SHP77 (cell line): ENCODE results near the gene QSOX1.

ENCODE experiments used
- DNase-seq, 2 experiments: peaks; one replicate each; lab custom pipeline; 2025; lab: John Stamatoyannopoulos, UW

Gene QSOX1

DNA sequence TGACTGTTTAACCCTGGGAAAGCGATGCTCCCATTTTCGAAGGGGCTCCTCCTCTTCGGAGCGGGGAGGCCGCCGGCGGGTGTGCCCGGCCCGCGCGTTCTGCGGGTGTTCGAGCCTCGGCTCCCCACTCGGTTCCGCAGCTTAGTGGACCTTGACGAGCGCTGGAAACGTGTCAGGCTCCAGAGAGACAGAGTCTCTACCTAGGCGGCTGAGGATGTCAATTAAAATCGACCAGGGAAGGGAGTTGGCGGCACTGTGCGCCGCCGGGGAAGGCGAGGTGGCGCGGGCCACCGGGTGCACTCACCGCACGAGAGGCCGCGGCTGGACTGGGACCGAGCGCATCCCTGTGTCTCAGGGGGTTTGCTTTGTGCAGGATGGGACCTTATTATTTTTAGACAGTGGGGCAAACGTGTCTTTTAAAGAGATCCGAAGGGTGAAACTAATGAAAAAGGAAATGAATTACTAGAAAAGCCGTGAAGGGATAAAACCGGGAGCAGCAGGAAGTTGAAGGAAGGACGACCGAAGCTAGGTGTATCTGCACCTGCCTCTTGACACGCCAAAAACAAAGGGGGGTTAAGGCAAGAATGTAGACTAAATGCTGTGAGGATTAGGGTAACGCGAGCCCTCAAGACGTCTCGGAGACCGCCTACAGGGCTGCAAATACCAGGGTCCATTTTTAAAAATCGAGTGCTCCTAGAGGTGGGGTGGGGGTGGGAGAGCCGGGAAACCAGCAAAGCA, 81.0 kb downstream of the QSOX1 start:
- DNase-seq, result no peak

DNA sequence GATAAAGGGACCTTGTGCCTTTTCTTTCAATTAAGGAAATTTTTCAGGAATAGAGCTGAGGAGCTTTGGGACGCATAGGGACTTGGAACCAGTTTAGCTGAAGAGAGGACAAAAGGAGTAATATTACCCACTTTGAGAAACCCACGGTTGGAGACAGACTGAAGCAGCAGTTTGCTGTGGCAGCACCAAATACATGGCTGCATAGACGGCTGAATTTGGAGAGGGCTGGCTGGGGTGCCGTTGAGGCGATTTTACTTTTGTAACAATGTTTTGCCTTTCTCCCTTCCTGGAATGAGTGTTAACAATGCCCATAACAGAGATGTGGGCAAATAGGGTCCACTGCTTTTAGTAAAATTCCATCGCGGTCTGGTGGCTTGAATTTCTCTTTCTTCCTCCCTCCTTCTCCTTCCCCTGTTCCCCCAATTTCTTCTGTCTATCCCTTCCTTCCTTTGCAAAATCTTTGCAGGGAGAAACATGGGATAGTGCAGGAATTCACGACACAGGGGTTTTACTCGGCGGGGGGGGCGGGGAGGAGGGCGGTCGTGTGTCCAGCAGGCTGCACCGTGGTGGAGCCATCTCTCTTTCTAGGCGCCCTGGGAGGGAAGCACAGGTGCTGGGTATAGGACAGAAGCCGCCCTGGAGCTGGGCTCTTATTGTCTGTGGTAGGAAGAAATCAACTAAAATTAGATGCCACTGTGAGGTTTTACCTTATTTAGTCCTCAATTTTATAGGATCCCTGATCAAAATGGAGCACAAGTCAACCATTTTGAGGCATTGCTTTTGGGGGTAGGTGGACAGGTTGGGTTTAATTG, 82.2 kb downstream of the QSOX1 start:
- DNase-seq, result no peak

DNA sequence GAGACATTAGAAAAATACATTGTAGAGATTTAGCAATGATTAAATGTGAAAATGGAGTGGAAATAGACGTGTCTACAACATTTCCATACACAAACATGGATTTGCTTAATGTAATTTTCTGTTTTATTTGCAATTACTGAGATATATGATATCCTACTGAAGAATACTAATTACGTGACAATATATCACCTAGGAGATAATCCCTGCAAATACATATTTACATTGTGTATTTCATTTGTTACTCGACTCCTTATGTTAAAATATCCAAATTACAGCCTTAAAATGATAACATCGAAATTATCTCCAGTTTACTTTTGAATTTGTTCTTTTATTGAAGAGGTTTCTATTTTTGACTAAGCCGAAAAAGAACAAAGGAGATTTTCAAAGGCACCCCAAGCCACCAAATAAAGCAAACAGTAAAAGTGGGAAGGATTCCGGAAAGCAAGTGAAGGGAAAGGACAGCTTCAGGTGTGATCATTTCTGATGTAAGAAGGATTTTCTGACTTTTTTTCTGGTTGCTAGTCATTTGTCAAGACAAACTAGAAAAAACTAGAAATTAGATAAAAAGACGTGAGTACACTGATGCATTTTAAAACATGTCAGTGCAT, 83.3 kb downstream of the QSOX1 start:
- DNase-seq, result no peak

DNA sequence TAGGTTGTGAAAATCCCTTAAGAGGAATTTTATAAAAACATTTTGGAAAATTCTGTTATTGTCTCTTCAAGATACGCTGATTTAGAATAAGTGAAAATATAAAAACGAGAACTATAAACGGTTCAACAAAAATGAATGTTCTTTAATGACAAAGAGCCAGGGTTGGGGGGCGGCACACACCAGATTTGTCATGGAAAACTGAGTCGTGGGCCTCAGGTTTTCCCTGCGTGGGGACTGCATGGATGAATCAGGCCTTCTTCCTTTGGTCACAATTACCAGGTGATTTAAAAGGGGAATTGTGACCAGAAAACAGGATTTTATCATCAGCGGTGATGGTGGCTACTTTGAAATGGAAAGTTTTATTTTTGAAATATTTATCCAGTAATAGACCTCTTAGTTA, 84.0 kb downstream of the QSOX1 start:
- no peak for DNase-seq

DNA sequence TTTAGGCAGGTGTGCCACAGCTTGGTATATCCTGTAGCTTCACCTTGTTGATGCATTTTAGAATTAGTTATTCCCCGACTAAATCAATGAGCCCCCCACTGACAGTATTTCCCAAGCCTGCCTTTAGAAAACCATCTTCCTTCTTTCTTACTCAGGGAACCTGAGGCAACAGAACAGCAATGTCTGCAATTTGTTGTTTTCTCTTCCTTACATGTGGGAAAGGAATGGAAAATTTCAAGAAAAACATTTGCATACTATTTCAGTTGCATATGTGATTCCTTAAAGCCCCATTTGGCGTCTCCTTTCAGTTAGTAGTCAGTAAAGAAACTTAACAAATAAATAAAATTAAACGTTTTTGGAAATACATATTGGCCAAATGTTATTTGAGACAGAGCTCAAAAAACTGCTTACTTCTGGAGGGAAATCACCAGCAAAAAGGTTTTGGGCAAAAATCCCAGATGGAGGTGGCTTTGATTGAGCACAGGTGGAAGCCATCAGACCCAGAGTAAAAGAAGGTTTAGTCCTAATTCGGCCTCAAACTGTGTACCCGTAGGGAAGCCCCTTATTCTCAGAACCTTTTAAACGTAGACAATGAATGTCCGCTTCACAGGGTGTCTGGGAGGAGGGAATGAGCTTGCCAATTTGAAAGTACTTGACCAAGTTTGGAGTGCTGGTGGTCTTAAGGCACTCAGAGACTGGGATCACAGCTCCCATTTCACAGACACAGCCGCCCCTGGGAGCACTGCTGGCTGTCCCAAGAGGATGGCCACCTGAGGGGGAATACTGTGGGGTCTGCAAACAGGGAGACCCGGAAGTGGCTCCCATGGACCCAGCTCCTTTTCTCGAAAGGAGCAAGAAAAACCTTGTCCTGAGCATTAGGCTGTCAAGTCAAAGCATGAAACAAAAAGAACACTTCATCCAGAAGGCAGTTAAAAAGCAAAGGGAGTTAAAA, 84.8 kb downstream of the QSOX1 start:
- DNase-seq, result no peak

DNA sequence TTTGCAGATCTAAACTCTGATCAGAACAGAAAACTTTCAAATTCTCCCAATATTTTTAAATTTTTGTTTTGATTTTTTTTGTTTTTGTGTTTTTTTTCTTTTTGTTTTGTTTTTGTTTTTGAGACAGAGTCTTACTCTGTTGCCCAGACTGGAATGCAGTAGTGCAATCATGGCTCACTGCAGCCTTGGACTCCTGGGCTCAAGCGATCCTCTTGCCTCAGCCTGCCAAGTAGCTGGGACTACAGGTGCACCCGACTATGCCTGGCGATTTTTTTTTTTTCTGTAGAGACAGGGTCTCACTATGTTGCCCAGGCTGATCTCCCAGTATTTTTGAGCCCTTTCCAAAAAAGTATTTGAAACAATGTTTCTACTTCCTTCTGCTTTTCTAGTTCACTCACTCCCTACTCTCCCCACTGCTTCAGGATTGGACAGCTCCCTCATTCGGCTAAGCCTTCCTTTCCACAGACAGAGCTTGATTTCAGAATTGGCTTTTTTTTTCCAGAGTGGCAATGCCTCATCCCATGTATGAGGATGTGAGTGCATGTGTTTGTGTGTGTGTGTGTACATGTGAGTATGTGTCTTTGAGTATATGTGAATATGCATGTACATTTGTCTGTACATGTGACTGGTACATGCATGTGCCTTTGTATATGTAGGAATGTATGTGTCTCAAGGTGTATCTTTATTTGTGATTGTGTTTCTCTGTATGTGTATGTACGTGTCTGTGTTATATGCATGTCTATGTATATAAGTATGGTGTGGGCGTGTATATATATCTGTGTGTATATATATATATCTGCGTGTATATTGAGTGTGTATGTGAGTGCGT, 87.3 kb downstream of the QSOX1 start:
- DNase-seq, result no peak

DNA sequence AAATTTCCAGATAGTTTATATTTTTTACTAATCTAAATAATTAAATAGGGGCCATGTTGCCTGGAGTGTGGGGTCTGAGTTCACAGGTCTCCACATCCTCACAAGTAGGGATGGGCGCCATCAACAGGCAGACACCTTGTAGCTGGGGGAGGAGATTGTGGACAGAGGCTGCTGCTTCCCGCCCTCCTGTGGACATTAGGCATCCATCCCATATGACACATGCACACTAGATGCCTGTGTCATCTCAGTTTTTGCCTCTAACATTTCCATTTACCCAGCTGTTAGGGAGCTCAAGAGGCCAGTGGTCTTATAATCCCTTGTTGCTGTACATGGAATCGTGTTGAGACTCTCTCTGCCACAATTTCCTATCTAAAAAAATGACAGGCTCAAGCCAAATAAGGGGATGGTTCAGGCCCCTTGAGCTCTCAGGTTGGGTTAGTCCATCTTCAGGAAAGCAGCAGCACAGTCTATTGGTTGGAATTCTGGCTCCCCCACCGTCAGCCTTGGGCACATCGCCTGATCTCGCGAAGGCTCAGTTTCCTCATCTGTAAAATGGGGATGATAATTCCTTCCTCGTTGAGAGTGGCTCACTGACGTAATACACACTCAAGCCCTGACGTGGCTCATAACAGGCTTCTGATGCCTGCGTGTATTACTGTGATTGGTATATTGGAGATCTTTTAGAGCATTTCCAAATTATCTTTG, 89.0 kb downstream of the QSOX1 start:
- peak in 1 of 2 experiments; percentile 13 for DNase-seq

DNA sequence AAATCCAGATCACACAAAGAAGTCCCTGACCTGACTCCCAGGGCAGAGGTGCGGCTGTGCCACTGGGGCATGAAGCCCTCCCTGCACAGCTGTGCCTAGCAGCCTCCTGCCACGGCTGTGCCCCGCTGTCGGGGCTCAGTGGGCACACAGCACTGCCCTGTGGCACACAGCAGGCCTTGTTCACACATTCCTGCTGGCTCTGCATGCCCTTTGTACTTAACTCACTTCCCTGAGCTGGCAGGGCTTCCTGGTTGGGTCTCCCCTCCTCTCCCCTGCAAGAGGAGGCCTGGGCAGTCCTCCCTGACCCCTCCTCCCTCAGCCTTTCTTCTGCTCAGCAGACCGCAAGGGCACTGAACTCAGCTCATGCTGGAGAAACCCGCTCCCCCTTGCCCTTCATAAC, 90.2 kb downstream of the QSOX1 start:
- no peak for DNase-seq

DNA sequence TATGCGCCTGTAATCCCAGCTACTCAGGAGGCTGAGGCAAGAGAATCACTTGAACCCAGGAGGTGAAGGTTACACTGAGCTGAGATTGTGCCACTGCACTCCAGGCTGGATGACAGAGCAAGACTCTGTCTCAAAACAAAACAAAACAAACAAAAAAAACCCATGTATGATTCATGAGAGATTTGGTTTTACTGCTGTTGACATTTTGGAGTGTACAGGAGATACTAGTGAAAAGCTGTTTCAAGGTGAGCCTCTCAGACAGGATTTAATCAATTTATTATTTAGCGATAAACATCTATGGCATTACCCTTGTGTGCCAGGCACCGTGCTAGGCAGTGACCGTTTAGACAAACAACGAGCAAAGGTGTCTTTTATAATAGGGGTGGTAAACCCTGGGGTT, 91.9 kb downstream of the QSOX1 start:
- no peak for DNase-seq

DNA sequence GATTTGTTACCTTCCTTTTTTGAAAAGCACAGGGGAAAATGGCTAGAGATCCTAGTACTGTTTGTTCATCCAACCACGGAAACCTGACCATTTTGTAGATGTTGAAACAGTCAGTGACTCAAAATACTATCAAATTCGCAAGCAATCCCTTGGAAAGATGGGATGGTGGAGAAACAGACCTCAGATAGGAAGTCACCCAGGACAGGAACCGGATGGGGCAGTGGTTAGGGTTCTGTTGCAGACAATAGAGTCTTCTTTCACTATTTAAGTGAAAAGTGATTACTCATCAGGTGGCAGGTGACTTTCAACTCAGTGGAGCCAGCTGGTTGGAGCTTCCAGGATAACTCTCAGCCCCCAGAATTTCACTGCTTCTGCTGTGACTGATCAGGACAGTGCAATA, 92.4 kb downstream of the QSOX1 start:
- DNase-seq, result peak in 1 of 2 experiments; percentile 13

DNA sequence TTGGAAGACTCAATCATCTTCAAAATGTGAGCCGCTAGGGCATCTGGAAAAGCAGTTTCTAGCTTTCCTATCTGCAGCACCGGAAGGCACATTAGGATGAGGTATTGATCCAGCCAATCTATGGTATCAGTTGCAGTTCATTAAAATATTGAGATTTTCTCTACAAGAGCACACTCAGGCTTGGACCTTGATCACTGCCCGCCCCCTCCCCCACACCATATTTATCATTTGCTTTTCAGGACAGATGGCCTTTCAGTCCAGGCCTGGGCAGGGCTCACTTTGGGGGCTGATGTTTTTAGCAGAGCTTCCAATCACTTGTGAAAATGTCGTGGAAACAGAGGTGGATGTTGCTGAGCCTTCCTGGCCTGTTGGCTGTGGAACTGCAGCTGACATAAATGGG, 92.9 kb downstream of the QSOX1 start:
- no peak for DNase-seq

DNA sequence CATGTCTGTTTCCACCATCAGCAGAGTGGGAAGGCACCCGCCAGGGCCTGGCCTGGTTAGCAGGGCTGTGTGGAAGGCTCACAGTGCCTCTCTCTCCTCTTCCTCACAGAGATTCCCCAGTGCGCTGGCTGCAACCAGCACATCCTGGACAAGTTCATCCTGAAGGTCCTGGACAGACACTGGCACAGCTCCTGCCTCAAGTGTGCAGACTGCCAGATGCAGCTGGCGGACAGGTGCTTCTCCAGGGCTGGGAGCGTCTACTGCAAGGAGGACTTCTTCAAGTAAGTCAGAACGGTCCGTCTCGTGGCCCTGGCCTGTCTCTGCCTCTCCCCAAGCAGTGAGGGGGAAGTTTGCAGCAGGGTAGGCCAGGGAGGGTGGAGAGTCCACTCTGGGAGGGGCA, 93.5 kb downstream of the QSOX1 start:
- peak in 1 of 2 experiments; percentile 17 for DNase-seq

DNA sequence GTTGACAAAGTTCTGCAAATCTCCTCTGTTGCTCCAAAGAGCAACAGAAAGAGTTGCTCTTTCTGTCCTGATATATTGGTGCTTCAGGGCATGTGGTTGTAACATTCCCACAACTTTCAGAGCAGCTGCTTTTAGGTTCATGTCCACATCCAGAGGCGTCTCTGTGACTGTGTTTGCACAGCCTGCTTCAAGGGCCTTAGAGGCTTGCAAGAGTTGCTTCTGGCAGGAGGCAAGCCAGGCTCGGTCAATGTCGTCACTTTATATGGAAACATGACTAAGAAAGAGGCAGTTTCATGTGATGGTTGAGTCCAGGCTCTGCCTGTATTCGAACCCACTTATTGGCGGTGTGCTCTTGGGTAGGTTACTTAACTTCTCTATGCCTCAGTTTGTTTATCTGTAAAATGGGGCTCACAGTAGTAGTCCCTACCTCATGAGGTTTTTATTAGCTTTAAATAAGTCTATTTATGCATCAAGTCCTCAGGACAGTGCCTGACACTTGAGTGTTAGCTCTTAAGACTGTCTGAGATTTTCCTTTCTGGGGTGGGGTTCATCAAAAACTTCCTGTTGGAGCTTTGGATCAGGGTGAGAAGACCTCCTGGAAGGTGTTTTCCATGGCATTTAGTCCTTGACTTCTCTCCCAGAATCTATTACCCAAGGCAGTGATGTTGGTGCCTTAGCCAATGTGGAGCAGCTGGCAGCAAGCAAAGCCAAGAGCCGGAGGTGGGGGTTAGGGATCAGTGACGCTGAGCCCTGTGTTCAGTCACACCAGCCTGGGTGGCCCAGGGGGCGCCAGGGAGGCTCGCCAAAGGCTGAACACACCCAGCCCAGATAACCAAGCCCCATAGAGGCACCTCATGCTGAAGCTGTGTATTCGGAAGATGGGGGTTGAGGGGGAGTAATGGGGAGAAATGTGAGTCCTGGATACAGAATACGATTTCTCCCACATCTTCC, 94.3 kb downstream of the QSOX1 start:
- DNase-seq, result peak; percentile 68 to 74

DNA sequence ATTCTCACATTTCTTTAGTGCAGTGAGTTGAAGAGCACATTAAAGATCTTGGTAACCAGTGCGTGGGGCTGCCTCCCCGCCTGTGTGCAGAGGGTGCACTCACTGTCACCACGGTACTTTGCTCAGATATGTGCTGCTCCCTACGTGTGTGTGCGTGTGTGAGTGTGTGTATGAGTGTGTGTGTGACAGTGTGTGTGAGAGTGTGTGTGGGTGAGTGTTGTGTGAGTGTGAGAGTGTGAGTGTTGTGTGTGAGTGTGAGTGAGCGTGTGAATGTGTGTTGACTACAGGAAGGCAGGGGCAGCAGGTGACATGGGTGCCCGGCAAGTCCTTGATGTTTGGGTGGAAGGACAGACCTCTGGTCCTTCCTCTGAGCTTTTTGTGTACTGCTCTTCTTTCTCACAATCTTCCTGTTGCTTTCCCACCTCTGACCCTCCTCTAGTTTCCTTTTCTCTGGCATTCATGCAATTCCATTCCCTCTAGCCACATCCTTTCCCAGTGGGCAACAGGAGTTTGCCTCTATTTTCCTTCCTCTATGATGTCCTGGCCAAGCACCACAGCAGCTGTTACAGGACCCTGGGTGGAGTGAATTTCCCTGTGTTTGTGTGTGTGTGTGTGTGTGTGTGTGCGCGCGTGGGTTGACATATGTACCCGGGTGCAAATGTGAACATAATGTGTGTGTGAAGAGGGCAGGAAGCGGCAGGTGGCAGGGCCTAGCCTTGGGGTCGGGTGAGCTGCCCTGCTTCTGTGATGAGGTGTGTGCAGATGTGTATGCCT, 95.2 kb downstream of the QSOX1 start:
- DNase-seq, result no peak

DNA sequence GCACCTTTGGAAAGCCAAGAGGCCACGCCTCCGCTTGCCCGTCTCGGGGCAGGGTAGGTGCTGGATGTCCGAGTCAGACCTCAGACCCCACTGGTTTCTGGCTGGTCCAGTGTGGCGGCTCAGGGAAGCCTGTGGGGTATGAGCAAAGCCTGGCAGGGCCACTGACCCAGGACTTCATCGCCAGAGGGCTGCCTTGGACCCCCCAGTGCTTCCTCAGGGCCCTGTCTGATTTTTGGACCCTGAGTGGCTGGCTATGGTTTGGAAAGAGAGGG, 95.8 kb downstream of the QSOX1 start:
- DNase-seq, result no peak

DNA sequence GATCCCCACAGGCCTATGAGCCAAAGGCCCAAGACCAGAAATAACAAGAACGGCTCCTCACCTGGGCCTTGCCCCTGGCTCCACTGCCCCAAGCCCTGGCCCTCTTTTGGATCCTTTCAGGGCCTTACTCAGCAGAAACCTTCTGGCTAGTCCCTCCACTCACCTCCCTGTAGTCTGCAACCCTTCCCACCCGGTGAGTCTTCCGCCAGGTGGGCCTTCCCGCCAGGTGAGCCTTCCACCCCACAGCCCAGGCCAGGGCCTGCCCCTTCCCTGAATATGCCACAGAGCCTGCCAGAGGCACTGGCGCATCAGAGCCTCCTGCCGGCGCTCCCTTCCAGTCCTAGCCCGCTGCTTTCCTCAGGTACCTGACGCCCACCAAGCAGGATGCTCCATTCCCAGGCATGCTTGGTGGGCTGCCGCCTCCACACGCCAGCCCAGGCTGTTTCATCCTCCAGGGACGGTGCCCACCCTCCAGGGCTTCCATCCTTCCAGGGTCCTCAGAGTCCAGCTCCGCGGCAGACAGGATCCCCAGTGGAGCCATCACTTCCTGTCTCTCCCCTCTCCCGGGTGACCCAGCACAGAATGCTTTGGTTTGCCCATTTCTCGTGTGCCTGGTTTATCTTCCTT, 96.3 kb downstream of the QSOX1 start:
- no peak for DNase-seq

DNA sequence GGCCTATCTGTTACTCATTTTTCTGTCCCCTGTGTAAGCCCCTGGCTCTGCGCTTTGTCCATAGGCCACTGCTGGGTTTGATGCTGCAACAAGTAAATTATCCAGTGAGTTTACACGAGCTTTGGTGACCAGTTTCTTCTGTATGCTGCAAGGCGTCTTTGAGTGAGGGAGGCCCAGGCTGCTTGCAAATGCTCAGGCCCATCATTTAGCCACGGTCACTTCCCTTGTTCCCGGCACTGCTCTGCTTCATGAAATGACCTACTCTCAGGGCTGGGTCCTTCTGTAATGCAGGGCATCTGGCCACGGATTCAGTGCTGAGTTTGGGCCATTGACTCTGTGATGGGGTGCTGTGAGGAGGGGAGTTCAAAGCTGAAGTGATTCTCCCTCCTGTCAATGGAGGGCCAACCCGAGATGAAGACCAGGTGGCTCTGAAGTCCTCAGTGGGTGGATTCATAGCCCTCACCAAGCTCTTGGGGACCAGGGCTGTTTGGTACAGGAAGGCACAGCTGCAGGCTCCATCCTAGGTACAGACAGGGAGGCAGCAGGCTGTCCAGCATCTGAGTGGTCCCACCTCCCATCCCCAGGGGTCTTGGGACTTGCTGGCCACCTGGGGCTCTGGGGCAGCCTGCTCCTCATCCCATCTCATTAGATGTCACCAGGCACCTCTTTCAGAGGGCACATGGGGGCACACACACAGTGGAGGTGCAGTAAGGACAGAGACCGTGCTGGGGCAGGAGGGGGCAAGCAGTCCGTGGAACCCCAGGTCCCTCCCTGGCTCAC, 97.0 kb downstream of the QSOX1 start:
- no peak for DNase-seq
